HG02588 (cell line): Measurements from ENCODE around the gene NBPF26.
"Not testable (repeated sequence)": the region's sequence is repeated elsewhere in the genome, so short reads cannot be mapped to it uniquely, and the experiment has no call there.

Experiments
- ATAC-seq: cut with Tn5 transposase; IDR thresholded peaks from one replicate; pipeline ENCODE4 v1.9.1; 2021; ENCODE audit warnings: mild to moderate bottlenecking, moderate library complexity; ENCODE audit not compliant: unreplicated experiment

NBPF26 gene

GRCh38 chr1:120723715-120724402 lies at the start of gene NBPF26:
Gene NBPF26 (plus strand): TSS chr1:120723945.
- peak; percentile 76 for ATAC-seq

- not testable (repeated sequence) for ATAC-seq
Observed at GRCh38 chr1:120680106-120680819, 43.5 kb upstream of the NBPF26 start.

- ATAC-seq = not testable (repeated sequence)
Observed at GRCh38 chr1:120680938-120681337, 42.8 kb upstream of the NBPF26 start.

GRCh38 chr1:120684397-120684796 lies 39.3 kb upstream of the NBPF26 start:
- not testable (repeated sequence) for ATAC-seq

- ATAC-seq = not testable (repeated sequence)
Observed at GRCh38 chr1:120685622-120686021, 38.1 kb upstream of the NBPF26 start.

DNA sequence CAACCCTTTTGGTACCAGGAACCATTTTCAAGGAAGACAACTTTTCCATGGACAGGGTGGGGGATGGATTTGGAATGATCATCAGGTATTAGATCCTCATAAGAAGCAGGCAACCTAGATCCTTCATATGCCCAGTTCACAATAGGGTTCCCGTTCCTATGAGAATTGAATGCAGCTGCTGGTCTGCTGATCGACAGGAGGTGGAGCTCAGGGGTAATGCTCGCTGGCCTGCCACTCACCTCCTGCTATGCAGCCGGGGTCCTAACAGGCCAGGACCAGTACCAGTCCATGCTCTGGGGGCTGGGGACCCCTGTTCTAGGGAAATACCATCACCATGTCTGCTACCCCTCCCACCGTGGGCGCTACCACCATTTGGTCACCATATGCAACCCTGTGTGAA lies 36.5 kb upstream of the NBPF26 start:
- not testable (repeated sequence) for ATAC-seq

DNA sequence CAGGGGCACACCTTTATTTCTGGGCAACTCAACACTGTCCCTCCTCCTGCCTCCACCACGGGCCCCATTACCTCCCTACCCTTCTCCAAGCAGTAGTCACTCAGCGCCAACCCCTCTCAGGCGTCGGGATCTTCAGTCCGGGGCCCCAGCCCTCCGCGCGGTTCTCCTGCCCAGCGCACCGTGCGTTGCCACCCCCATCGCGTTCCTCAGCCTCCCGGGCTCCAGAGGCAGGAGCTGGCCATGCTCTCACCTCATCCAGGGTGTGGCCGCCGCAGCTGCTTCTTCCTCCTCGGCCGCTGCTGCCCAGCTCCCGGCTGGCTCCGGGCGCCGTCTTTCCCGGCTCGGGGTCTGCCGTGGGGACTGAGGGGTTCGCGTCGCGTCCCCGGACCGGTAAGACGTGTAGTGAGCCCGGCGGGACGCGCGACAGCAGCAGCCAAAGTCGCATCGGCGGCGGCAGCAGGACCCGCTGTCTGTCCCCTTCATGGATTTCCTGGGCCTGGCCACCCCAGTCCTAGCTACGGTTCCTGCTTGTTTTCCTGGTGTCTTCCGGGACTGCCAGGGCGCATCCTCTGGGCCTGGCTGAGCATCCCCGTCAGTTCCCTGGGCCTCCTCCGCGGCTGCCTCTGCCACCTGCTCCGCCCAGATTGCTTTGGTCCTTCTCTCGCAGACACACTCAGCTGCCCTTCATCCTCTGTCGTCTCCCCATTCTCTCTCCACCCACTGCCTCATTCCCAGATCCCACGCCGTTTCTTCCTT lies 22.8 kb upstream of the NBPF26 start:
- ATAC-seq = not testable (repeated sequence)

GRCh38 chr1:120723358-120723714 lies 409 bp upstream of the NBPF26 start:
- not testable (repeated sequence) for ATAC-seq

DNA sequence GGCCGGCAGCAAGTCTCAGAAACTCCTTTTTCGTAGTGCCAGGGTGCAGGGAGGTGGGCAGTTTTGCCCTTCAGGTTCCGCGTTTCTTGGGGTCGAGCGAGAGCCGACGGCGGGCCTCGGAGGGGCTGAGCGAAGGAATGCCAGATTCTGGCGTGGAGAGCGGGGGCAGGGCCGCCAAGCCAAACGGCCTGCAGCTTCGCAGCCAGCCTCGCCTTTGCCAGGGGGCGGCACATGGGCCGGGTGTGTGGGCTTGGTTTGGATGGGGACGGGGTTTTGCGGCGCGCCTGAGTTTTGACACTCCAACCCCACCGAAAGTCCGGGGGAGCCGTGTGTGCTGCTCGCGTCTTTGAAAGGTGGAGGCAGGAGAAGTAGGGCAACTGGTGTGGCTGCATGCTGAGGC lies 762 bp downstream of the NBPF26 start:
- ATAC-seq = not testable (repeated sequence)

DNA sequence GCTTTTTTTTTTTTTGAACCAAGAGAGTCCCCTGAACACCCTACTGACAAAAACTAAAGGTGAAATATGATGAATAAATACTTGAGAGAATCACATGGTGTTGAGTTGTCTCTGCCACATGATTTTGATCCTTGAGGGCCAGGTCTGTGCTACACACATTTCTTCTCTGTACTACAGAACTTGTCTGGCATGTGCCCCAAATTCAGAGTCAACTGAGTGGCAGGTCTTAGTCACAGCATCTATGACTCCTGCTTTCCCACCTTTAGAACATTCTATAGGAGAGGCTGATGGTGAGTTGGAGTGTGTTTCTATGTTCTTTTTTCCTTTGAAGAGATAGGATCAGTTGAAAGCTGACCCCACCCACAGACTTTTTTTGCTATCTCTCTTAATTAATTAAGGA lies 5.1 kb downstream of the NBPF26 start:
- ATAC-seq = not testable (repeated sequence)

DNA sequence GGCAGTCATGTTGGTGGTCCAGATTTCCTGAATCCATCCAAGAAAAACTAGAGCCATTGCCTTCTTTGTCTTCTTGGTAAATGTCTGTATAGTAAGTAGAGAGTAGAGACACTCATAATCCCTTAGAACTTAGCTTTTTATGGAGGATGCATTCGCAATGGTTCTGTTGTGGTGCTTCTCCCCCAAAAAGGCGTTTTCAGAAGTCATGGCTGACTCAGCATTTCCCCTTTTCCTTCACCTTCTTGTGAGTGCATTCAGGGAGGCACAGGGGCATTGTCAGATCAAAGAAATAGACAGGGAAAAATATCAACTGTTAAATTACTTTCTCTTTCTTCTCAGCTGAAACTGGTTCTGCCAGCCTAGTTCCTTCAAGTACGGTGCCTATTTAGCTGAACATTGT lies 45.3 kb downstream of the NBPF26 start:
- ATAC-seq = not testable (repeated sequence)

GRCh38 chr1:120805452-120805851 lies 81.7 kb downstream of the NBPF26 start:
- not testable (repeated sequence) for ATAC-seq

DNA sequence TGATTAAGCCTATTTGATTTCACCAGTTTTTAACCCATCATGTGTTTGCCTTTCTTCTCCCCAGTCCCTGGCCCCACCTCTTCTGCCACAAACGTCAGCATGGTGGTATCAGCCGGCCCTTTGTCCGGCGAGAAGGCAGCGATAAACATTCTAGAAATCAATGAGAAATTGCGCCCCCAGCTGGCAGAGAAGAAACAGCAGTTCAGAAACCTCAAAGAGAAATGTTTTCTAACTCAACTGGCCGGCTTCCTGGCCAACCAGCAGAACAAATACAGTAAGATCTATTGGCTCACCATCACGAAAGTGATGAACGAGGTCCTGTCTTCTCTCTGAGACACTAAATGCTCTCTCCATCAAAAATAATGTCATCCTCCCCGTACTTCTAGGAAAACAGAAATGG lies 88.1 kb downstream of the NBPF26 start:
- not testable (repeated sequence) for ATAC-seq

DNA sequence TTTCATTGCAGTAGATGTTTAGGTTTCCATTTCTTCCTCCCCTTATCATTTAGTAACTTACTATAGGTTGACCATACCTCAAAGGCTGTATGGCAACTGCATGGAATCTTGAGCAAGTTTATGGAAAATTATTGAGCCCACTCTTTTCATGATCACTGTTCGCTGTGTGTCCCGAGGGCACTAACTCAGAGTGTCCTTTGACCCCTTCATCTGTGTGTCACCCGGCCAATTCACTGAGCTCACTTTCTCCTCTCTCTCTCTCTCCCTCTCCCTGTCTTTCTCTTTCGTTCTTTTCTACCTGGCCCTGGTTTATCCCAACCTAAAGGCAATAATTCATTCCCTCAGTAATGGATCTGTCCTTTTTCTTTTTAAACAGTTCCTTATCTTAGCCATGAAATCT lies 101.3 kb downstream of the NBPF26 start:
- ATAC-seq = not testable (repeated sequence)

DNA sequence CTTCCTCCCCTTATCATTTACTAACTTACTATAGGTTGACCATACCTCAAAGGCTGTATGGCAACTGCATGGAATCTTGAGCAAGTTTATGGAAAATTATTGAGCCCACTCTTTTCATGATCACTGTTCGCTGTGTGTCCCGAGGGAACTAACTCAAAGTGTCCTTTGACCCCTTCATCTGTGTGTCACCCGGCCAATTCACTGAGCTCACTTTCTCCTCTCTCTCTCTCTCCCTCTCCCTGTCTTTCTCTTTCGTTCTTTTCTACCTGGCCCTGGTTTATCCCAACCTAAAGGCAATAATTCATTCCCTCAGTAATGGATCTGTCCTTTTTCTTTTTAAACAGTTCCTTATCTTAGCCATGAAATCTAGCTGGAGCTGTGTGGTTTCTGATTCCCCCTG lies 102.9 kb downstream of the NBPF26 start:
- ATAC-seq = not testable (repeated sequence)

GRCh38 chr1:120844186-120844944 lies 120.6 kb downstream of the NBPF26 start:
- ATAC-seq = not testable (repeated sequence)

DNA sequence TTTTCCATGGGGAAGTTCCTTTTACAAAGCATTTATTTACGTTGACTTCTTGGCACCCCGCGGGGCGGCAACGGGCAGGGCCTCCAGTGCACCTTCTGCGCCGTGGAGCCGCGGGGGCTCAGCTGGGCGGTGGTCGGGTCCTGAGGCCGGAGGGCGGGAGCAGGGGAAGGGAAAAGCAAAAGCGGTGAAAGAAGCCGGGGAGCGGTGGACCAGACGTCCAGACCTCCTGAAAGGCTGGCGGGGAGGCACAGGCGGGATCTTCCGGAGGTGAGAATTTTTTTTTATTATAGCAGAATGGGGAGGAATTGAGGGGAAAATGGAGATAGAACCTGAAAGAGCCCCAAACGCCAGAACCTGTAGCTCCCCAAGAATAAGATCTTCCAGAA lies 121.2 kb downstream of the NBPF26 start:
- not testable (repeated sequence) for ATAC-seq

DNA sequence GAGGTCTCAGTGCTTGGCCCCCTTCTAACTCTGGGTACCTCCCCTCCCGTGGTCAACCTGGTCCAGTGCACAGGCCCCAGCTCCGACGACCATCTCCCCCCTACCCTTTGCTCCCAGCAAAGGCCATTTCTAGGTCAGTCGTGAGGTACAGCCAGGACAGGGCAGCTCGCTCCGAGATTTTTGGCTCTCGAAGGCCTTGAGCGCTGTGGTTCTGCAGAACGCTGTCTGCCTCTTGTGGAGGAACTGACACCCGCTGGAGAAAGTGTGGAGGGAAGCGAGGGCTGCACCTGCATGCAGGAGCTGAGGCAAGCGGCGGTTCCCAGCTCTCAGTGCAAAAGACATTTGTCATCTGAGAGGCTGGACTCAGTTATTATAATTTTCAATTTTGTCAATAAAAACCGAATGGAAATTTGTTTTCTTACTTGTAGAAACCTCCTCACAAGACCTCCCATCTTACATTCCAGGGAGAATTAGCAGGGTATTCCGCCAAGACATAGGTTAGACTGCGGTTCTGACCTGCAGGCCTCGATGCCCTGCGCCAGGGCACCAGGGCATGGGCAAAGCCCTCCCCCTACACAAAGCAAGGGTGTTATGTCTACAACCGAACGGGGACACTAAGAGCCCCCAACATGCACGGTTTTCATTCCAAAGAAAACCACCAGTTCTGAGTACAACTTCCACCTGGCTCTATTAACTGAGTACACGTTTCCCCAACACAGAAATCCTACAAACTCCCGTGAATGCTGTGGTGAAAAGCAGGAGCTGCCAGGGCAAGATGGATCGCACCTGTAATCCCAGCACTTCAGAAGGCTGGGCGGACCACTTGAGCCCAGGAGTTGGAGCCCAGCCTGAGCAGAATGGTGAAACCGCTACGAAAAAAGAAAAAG lies 125.9 kb downstream of the NBPF26 start:
- ATAC-seq = peak; percentile 1

- ATAC-seq = not testable (repeated sequence)
Observed at GRCh38 chr1:120850287-120850536, 126.5 kb downstream of the NBPF26 start.
